Fibroblast of villous mesenchyme (primary cell): ENCODE results near the gene SLC36A2. TPM values are rescaled to one million over a fixed set of nuclear protein-coding genes. Genes with fewer than 3 reads are reported as not detected.

Experiments used
- DNase-seq: peaks from one replicate; pipeline ENCODE4 v3.0.0-alpha.2; 2010; ENCODE audit warnings: low read depth
- H3K4me3 ChIP-seq: 2 replicates; pipeline ENCODE4 v1.5.1; 2011; ENCODE audit warnings: low read depth, mild to moderate bottlenecking, low read length
- total RNA-seq: library from RNA; depleted of rRNA; stranded (reverse); fragments of >200 nt; gene quantifications from 2 replicates; pipeline ENCODE4 v1.2.3, GENCODE V29; 2012
- TF ChIP-seq, protein P1 (sequence below): IDR thresholded peaks from 2 replicates; pipeline ENCODE4 v1.5.1; 2012; ENCODE audit warnings: low read depth, mild to moderate bottlenecking, low read length; ENCODE audit not compliant: insufficient read depth

Gene SLC36A2
- total RNA-seq, 1 donor = not detected

DNA sequence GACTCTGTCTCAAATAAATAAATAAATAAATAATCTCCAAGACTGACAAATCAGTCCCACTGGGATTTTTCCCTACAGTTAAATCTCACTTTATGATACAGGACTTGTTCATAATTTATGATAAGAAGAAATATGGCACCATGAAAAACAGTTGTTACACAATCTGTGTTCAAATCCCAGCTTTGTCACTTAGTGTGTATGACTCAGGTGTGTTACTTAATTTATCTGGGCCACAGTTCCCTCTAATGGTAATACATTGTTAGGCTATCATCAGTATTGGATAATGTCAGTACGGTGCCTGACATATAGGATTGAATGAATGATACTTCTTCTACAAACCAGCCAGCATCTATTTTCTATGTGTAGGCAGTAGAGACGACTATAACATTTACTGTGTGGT lies 66.9 kb downstream of the SLC36A2 start:
- no peak overlapping the region for H3K4me3 ChIP-seq
- no peak for DNase-seq
- TF ChIP-seq, protein P1, sequence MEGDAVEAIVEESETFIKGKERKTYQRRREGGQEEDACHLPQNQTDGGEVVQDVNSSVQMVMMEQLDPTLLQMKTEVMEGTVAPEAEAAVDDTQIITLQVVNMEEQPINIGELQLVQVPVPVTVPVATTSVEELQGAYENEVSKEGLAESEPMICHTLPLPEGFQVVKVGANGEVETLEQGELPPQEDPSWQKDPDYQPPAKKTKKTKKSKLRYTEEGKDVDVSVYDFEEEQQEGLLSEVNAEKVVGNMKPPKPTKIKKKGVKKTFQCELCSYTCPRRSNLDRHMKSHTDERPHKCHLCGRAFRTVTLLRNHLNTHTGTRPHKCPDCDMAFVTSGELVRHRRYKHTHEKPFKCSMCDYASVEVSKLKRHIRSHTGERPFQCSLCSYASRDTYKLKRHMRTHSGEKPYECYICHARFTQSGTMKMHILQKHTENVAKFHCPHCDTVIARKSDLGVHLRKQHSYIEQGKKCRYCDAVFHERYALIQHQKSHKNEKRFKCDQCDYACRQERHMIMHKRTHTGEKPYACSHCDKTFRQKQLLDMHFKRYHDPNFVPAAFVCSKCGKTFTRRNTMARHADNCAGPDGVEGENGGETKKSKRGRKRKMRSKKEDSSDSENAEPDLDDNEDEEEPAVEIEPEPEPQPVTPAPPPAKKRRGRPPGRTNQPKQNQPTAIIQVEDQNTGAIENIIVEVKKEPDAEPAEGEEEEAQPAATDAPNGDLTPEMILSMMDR = no peak

DNA sequence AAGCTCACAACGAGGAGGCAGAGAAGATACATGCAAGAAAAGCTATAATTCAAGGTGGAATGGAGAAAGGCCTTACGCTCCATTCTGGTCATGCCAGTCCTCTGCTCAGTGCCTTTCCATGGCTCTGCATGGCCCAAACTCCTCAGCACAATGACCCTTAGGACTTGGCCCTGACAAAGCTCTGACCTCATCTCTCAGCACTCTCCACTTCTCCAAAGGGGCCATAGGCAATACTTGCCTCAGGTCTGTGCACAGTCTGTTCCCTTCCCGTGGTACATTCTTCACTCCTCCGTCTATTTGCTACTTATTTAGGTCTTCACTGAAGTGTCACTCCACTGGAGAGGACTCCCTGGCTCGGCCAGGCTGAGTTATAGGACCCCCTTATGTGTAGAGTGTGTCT lies 68.5 kb downstream of the SLC36A2 start:
- TF ChIP-seq, protein P1 = no peak
- DNase-seq = no peak
- no peak overlapping the region for H3K4me3 ChIP-seq

DNA sequence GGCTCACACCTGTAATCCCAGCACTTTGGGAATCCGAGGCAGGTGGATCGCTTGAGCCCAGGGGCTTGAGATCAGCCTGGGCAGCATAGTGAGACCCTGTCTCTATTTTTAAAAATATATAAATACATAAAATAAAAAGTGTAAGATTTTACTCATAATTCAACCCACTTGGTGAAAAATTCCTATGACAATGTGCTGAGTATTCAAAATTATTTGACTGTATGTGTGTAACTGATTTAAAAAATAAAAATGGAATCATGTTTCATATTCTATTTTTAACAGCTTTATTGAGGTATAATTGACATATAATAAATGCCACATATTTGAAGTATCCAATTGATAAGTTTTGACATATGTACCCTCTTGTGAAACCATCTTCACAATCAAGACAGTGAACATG lies 71.6 kb downstream of the SLC36A2 start:
- TF ChIP-seq, protein P1 = no peak
- no peak overlapping the region for H3K4me3 ChIP-seq
- no peak for DNase-seq

DNA sequence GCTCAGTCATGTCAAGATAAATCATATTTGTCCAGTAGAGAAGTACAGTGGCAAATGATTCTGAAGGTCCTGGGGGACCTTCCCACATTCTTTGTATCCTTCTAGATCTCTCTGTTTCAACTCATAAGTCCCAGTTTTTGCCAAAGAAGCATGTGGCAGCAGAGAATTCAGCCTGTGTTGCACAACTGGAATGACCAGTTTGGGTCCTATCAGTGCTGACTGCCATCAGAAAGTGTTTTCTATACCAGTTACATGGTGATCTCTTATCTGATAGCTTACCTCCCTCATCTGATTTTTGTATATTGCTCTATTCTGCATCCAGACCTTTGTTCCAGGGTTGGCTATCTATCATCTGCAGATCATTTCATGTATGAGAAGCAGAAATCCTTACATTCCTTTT lies 72.7 kb downstream of the SLC36A2 start:
- TF ChIP-seq, protein P1 = no peak
- H3K4me3 ChIP-seq = no peak overlapping the region
- DNase-seq = no peak

GRCh38 chr5:151271336-151271735 lies 76.0 kb downstream of the SLC36A2 start:
- DNase-seq = no peak
- H3K4me3 ChIP-seq = no peak overlapping the region
- TF ChIP-seq, protein P1 = no peak

DNA sequence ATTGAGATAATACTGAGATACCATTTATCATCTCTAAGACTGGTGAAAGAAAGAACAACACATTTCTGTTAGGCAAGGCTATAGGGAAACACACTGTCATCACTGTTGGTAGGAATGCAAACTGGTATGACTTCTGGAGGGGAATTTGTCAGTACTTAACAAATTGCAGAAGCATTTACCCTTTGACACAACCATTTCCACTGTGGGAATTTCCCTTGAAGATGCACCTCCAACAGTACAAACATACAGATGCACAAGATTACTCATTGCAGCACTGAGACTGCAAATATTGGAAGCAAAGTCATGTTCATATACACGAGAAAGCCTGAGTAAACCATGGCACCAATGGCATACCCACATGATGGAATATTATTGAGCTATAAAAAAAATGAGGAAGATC lies 76.8 kb downstream of the SLC36A2 start:
- TF ChIP-seq, protein P1 = no peak
- DNase-seq = peak; percentile 61
- no peak overlapping the region for H3K4me3 ChIP-seq

DNA sequence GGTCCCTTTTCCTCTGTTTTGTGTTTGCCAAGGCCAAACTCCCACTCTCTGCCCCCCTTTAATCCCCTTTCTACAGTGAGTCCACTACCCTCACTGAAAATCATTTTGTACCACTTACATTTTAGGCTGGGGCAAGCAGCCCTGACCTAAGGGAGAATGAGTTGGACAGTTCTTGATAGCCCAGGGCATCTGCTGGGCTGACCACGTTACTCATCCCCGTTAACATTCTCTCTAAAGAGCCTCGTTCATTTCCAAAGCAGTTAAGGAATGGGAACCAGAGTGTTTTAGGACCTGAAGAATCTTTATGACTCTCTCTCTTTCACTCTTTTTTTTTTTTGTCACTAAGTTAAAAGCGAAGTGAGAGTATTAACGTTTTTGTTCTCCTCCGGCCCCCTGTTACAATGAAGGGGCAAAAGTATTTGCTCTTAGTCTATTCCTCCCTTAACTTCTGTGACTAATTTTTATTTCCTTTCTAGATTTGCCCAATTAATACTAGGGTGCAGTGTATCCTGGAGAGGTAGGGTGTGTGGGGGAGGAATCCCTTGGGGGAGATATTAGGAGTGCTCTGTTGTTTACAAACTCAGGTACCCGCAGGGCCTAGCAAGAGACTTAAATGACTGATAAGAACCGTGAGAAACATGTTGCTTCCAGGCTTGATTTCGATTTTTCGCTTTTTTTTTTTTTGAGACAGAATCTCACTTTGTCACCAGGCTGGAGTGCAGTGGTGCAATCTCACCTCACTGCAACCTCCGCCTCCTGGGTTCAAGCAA lies 79.7 kb downstream of the SLC36A2 start:
- DNase-seq = no peak
- no peak overlapping the region for H3K4me3 ChIP-seq
- TF ChIP-seq, protein P1 = no peak
